Peyer's patch (tissue), 4 donors: ENCODE results near the gene SEC24B. TPM values are rescaled to one million over a fixed set of nuclear protein-coding genes. Genes with fewer than 3 reads are reported as not detected.

ENCODE experiments used
- DNase-seq, 3 donors: peaks; one replicate each; pipeline ENCODE4 v3.0.0-alpha.2; 2017 to 2019
- H3K27ac ChIP-seq, 4 donors: fragments of 200-600 bp; sonication (generic); one replicate each; pipeline ENCODE4 v1.5.1; 2016 to 2019
- H3K27me3 ChIP-seq, 2 donors: fragments of 200-600 bp; sonication (generic); one replicate each; pipeline ENCODE4 v1.5.1; 2019
- H3K36me3 ChIP-seq, 3 donors: fragments of 200-600 bp; sonication (generic); one replicate each; pipeline ENCODE4 v1.5.1; 2016 to 2019
- H3K4me1 ChIP-seq, 4 donors: fragments of 200-600 bp; sonication (generic); one replicate each; pipeline ENCODE4 v1.5.1; 2016 to 2019
- H3K4me3 ChIP-seq, 4 donors: fragments of 200-600 bp; sonication (generic); 1 replicate in 3 of 4; 2 replicates in 1 of 4; pipeline ENCODE4 v1.5.1; 2016 to 2019; ENCODE audit warnings: mild to moderate bottlenecking in 1 of 4
- H3K9me3 ChIP-seq, 4 donors: fragments of 200-600 bp; sonication (generic); one replicate each; pipeline ENCODE4 v1.5.1; 2016 to 2019; ENCODE audit warnings: mild to moderate bottlenecking in 1 of 4
- POLR2A ChIP-seq, 2 donors: fragments of 450-650 bp; IDR thresholded peaks; one replicate each; pipeline ENCODE4 v1.5.1; 2017; ENCODE audit warnings: antibody characterized with exemption in 2 of 2, mild to moderate bottlenecking in 2 of 2, moderate library complexity in 2 of 2
- total RNA-seq, 4 donors: library from RNA; depleted of rRNA; stranded (reverse); fragments of >200 nt; gene quantifications; one replicate each; pipeline ENCODE4 v1.1.0, GENCODE V29; 2016
- TF ChIP-seq, protein P1 (sequence below), 6 experiments: fragments of 450-650 bp in 4 of 6; fragments of 200-600 bp in 2 of 6; sonication (generic) in 1 of 6; IDR thresholded peaks; one replicate each; pipeline ENCODE4 v1.5.1; 2017 to 2019; ENCODE audit warnings: antibody characterized with exemption in 6 of 6, mild to moderate bottlenecking in 3 of 6, moderate library complexity in 1 of 6

The SEC24B gene
- 10 to 100 TPM; 24.4 to 40.4 (median 34.9) TPM for total RNA-seq

DNA sequence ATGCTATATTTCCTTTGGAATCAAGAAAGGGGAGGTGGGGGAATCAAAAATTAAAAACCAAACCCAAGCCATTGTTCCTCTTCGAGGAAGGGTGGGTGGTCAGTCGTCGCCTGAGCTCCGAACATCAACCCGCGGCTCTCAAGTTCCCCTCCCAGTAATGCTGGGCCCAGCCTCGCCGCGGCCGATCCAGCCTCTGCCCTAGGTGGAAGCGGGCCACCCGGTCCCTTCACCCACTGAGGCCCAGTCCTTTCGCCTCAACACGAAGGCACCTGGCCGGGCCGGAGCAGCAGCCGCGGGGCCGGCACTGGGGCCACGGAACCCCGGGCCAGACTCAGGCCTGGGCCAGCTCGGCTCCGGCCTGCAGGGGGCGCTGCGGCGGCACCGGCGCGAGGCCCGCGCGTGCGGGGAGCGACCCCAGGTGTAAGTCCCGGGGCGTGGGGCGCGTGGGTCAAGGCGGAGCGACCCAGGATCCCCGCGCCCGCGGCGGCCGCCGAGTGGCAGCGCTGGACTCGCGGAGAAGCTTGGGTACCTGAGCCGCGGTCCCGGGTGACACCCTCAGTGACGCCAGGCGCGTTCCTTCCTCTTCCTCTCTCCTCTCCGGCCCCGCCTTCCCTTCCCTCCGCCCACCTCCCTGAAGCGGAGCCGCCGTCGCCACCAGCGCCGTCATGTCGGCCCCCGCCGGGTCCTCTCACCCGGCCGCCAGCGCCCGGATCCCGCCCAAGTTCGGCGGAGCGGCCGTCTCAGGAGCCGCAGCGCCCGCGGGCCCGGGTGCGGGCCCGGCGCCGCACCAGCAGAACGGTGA is at the start of gene SEC24B:
SEC24B (plus strand) TSS at position 611 of the 802 bp plus-strand sequence; CDS start at position 666, 55 bp downstream.
- no peaks in the 10 kb centered on the region for H3K27me3 ChIP-seq
- H3K36me3 ChIP-seq, result no peaks in the 10 kb centered on the region
- H3K27ac ChIP-seq, result peak within 1 kb of the TSS; percentile 88 to 99 (median 90)
- peak; percentile 65 to 68 for TF ChIP-seq POLR2A (IDR thresholded peaks at IDR 0.05)
- TF ChIP-seq, protein P1, sequence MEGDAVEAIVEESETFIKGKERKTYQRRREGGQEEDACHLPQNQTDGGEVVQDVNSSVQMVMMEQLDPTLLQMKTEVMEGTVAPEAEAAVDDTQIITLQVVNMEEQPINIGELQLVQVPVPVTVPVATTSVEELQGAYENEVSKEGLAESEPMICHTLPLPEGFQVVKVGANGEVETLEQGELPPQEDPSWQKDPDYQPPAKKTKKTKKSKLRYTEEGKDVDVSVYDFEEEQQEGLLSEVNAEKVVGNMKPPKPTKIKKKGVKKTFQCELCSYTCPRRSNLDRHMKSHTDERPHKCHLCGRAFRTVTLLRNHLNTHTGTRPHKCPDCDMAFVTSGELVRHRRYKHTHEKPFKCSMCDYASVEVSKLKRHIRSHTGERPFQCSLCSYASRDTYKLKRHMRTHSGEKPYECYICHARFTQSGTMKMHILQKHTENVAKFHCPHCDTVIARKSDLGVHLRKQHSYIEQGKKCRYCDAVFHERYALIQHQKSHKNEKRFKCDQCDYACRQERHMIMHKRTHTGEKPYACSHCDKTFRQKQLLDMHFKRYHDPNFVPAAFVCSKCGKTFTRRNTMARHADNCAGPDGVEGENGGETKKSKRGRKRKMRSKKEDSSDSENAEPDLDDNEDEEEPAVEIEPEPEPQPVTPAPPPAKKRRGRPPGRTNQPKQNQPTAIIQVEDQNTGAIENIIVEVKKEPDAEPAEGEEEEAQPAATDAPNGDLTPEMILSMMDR (IDR thresholded peaks at IDR 0.05), result peak; percentile 78 to 97 (median 96)
- H3K4me3 ChIP-seq, result peak within 1 kb of the TSS; percentile 80 to 96 (median 88)
- H3K4me1 ChIP-seq, result peaks cover 0 to 37% (median 7%) of the 10 kb centered on the region in 4 donors
- peak; percentile 90 to 97 (median 95) for DNase-seq
- H3K9me3 ChIP-seq, result no peaks in the 10 kb centered on the region

DNA sequence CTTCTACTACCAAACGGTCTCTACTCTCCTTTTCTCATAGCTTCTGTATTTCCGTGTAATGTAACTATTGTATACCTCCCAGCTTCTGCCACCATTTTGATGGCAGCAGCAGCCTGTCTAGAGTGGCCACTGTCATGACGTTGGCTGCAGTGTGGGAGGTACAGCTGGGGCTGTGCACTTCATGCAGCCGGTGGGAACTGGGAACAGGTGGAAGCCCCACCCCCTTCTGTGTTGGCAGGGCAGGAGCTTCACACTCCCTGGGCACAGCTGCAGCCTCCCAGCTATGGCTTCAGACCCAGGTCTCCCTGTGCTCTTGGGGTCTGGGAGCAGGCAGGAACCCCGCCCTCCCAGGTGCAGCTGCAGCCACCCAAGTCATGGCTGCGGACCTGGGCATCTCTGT is 49.8 kb upstream of the SEC24B start:
- no peak overlapping the region for H3K4me3 ChIP-seq
- no peak for DNase-seq
- H3K9me3 ChIP-seq, result no peaks in the 10 kb centered on the region
- H3K27me3 ChIP-seq, result no peaks in the 10 kb centered on the region
- no peak overlapping the region for H3K27ac ChIP-seq
- H3K36me3 ChIP-seq, result no peaks in the 10 kb centered on the region
- no peaks in the 10 kb centered on the region for H3K4me1 ChIP-seq
- no peak for TF ChIP-seq POLR2A (IDR thresholded peaks at IDR 0.05)
- TF ChIP-seq, protein P1 (IDR thresholded peaks at IDR 0.05), result no peak

DNA sequence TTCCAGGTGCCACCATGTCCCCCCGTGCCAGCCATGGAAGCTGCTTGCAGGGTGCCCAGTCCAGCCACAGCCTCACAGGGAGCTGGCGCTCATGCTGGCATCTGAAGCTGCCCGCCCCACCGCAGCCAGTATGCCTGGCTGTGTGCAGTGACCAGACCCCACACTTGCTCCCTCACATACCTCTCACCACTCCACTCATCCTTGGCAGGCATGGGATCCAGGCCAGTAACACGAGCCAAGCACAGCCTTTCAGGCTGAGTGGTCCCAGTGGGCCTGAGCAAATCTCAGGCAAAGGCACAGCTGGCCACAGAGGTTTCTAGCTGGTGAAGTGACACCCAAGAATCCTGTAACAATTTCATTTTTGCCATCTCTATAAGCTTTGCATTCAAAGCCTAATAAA is 48.4 kb upstream of the SEC24B start:
- Histone ChIP-seq H3K4me3 (no peak overlapping the region), H3K36me3 (no peaks in the 10 kb centered on the region), H3K27ac (no peak overlapping the region), H3K9me3 (no peaks in the 10 kb centered on the region), H3K4me1 (no peaks in the 10 kb centered on the region), H3K27me3 (no peaks in the 10 kb centered on the region)
- DNase-seq, result no peak
- TF ChIP-seq POLR2A (IDR thresholded peaks at IDR 0.05), result no peak
- TF ChIP-seq, protein P1 (IDR thresholded peaks at IDR 0.05), result no peak

DNA sequence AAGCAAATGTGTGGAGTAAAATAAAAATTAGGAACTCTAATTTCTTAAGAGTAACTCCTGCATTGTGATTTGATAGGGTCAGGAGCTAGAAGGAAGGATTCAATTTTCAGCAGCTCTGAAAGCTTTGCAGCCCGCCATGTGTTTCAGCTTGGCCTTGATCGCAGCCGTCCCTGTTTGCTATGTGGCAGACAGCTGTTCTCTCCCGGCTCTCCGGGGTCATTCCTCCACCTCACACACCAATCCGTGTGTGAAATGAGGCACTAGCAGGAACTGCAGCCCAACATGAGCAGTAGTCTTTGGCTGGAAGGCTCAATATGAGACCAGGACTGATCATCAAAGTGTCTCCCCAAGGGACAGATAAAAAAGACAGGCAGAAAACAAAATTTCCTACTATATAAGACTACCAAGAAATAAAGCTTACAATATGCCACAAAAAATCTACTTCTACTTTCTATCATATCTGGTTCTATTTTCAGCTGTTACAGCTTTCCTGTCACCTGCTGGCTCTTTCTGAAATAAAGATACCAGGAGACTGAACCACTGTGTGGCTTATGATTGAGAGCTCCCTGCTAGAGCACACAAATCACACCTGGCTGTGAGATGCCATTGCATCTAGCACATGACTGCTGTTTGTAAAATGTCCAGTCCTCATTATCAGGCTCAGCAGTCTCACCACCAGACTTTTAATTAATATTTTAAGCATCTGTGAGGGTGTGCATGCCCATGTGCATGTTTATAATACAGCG is 44.1 kb upstream of the SEC24B start:
- Histone ChIP-seq H3K27ac (no peak overlapping the region), H3K27me3 (no peaks in the 10 kb centered on the region), H3K4me3 (no peak overlapping the region), H3K4me1 (no peaks in the 10 kb centered on the region), H3K9me3 (no peaks in the 10 kb centered on the region), H3K36me3 (no peaks in the 10 kb centered on the region)
- DNase-seq, result no peak
- TF ChIP-seq, protein P1 (IDR thresholded peaks at IDR 0.05), result no peak
- TF ChIP-seq POLR2A (IDR thresholded peaks at IDR 0.05), result no peak

DNA sequence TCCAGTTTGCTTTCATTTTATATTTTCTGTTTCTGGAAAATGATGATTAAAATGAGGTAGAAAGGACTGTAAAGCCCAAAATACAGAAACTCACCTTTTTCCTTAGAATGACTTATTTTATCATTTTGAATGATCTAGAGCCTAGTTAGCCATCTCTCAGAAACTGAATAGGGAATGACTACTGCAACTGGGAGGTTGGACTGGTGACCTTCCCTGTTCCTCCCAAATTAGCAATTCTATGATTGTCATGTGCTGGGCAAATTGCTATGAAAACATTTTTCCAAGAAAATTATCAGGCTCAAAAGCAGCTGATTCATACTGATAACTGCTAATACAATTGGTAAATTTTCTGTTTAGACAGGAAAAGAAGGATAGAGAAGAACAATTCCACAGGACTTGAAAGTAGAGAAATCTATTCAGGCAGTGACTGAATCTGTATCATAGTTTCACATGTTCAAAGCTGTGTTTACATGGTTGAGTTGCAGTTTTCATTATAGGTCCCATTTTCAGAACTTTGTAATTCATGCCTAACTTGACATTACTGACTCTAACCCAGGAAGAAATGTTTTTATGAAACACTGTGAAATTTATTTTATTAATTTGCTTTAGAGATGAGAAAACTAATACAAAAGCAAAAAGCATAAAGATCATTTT is 43.4 kb upstream of the SEC24B start:
- Histone ChIP-seq H3K4me3 (no peak overlapping the region), H3K27ac (no peak overlapping the region), H3K27me3 (no peaks in the 10 kb centered on the region), H3K4me1 (no peaks in the 10 kb centered on the region), H3K9me3 (no peaks in the 10 kb centered on the region), H3K36me3 (no peaks in the 10 kb centered on the region)
- no peak for DNase-seq
- TF ChIP-seq POLR2A (IDR thresholded peaks at IDR 0.05), result no peak
- TF ChIP-seq, protein P1 (IDR thresholded peaks at IDR 0.05), result no peak
